Aorta (tissue), 5 donors: ENCODE results near the gene IMP4. TPM values are rescaled to one million over a fixed set of nuclear protein-coding genes. Genes with fewer than 3 reads are reported as not detected.

Source experiments
- ATAC-seq: fragments of 200-7000 bp; cut with Tn5 transposase; one replicate; pipeline ENCODE4 v1.9.1; 2022; ENCODE audit warnings: moderate library complexity; ENCODE audit not compliant: low FRiP score
- DNase-seq, 2 donors: peaks; one replicate each; pipeline ENCODE4 v3.0.0-alpha.2; 2020
- H3K27ac ChIP-seq, 2 donors: one replicate each; pipeline ENCODE4 v1.5.1; 2013; ENCODE audit warnings: low read length in 2 of 2, mild to moderate bottlenecking in 2 of 2, moderate library complexity in 2 of 2, control low read depth in 1 of 2, inconsistent platforms in 1 of 2, low read depth in 1 of 2
- H3K27me3 ChIP-seq, 2 donors: one replicate each; pipeline ENCODE4 v1.6.1; 2013; ENCODE audit warnings: control low read depth in 1 of 2, low read length in 1 of 2, mild to moderate bottlenecking in 1 of 2, moderate library complexity in 1 of 2; ENCODE audit not compliant: insufficient read depth in 2 of 2, control insufficient read depth in 1 of 2
- H3K36me3 ChIP-seq, 2 donors: one replicate each; pipeline ENCODE4 v1.6.1; 2013; ENCODE audit warnings: control low read depth in 1 of 2, low read length in 1 of 2, mild to moderate bottlenecking in 1 of 2; ENCODE audit not compliant: insufficient read depth in 2 of 2, control insufficient read depth in 1 of 2
- H3K4me1 ChIP-seq, 2 donors: one replicate each; pipeline ENCODE4 v1.6.1; 2013; ENCODE audit warnings: low read length in 2 of 2, control low read depth in 1 of 2, mild to moderate bottlenecking in 1 of 2, moderate library complexity in 1 of 2; ENCODE audit not compliant: insufficient read depth in 2 of 2, control insufficient read depth in 1 of 2
- H3K4me3 ChIP-seq, 2 donors: one replicate each; pipeline ENCODE4 v1.5.1; 2013; ENCODE audit warnings: low read length in 2 of 2, control low read depth in 1 of 2, mild to moderate bottlenecking in 1 of 2
- H3K9me3 ChIP-seq: one replicate; pipeline ENCODE4 v1.6.1; 2013; ENCODE audit warnings: mild to moderate bottlenecking, low read length; ENCODE audit not compliant: control insufficient read depth
- WGBS, 2 donors: extraction: QIAGEN DNeasy Blood & Tissue Kit; methylation state at CpG; one replicate each; pipeline ENCODE4 v1.1.7; 2013; 5-methylcytosine and 5-hydroxymethylcytosine counted together
- intact Hi-C, 2 donors: fragments of 100-400 bp; cut with DNase I; formaldehyde crosslinking; loops; one replicate each; pipeline versions ENCODE4 v1.14.2 to v1.15.0; 2022
- polyA plus RNA-seq, 2 donors: library from polyadenylated mRNA; stranded (reverse); fragments of 200-250 nt; gene quantifications; one replicate each; pipeline ENCODE4 v1.2.3, GENCODE V29; 2013
- total RNA-seq, 2 donors: library from RNA; stranded (reverse); fragmentation: NEBNext Ultra II Directional; extraction: Animal tissue kit (Norgen Biotek cat#: 25700); gene quantifications; one replicate each; pipeline ENCODE4 v1.2.1, GENCODE V29; 2021
- donor health status: healthy with polysubstance abuse.
- donor health status: Bipolar disorder and iron deficiency.
- donor health status: DM: no; HTN: no; CAD: no.
- donor health status: DM: no; HTN: no; CAD: no.
- donor health status: DM: yes; HTN: yes; CAD: no.

IMP4 gene
- total and polyA plus RNA-seq, 4 donors = 42.4 to 77.2 (median 45.7) TPM

DNA sequence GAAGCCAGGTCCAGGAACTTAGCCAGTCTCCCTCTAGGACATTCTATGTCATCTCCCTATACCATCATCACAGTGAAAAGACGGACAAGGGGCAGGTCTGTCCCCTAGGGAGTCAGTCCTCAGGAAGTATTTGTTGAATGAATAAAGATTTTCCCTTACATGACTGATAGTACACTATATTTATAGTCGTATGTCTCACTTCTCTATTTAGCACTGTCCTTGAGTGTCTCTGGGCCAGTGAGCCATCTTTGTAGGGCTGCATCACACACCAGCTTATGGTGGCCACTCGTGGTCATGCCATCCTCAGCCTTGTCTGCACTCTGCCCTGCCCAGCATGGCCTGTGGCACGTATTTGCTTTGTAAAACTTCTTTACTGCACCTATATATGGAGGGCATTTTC lies 38.9 kb downstream of the IMP4 start:
- 89 to 90% methylated on average over 4 of the region's 4 CpGs for WGBS, 2 donors
- no peaks in the 10 kb centered on the region for H3K9me3 ChIP-seq
- no peaks in the 10 kb centered on the region for H3K4me1 ChIP-seq
- no peaks in the 10 kb centered on the region for H3K27me3 ChIP-seq
- no peak overlapping the region for H3K27ac ChIP-seq
- intact Hi-C loops = no loop called here
- ATAC-seq = no peak
- DNase-seq = no peak
- H3K36me3 ChIP-seq = peaks cover 0 to 2% of the 10 kb centered on the region in 2 donors
- no peak overlapping the region for H3K4me3 ChIP-seq

DNA sequence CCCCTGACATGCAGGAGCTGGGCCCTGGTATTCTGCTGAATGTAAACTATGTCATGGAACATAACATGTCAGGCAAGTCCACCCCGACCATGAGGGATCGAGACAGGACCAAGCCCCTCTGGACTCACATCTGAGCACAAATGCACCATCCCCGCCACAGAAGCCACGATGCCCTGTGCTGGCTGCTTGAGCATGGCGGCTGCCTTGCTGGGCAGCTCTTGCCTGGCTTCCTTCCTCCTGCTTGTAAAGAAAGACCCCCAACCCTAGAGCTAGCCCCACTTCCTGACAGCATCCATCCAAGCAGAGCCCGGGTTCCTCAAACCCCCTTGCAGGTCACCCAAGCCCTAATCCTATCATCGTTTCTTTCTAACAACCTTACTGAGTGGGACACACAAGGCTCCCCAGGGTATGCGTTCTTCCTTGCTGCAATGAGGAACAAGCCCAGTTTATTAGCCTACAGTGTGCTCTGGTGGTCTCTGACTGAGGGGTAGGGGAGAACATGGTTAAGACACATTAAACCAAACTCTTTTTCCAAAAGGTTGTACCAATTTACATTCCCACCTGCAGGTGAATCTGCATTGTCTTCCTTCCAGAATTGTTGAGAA lies 39.7 kb downstream of the IMP4 start:
- no peaks in the 10 kb centered on the region for H3K27me3 ChIP-seq
- DNase-seq = no peak
- H3K4me1 ChIP-seq = no peaks in the 10 kb centered on the region
- H3K9me3 ChIP-seq = no peaks in the 10 kb centered on the region
- WGBS, 2 donors = 95 to 96% methylated on average over 8 of the region's 8 CpGs
- H3K36me3 ChIP-seq = peaks cover 0 to 2% of the 10 kb centered on the region in 2 donors
- H3K27ac ChIP-seq = no peak overlapping the region
- no peak overlapping the region for H3K4me3 ChIP-seq
- intact Hi-C loops = no loop called here
- ATAC-seq = no peak

DNA sequence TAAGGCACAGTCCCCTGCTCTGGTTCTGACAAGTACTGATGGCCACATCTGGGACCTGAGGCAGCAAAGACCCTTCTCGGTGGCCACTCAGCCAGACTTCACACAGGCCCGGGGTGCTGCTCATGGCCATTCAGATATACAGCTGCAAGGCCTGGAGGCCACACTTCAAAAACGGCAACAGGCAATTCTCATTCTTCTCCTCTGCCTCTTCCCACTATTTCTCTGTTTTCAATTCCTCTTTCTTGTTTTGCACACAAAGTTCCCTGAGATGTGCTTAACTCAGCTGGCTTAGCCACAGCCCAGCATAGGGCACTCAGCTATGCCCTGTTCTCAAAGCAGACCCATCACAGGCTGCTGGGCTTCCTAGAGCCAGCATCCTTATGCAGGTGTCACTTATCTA lies 43.0 kb downstream of the IMP4 start:
- no peak for DNase-seq
- intact Hi-C loops = no loop called here
- ATAC-seq = no peak
- no peaks in the 10 kb centered on the region for H3K4me1 ChIP-seq
- WGBS, 2 donors = 88 to 96% methylated on average over 3 of the region's 3 CpGs
- H3K27ac ChIP-seq = no peak overlapping the region
- H3K9me3 ChIP-seq = no peaks in the 10 kb centered on the region
- H3K27me3 ChIP-seq = no peaks in the 10 kb centered on the region
- peaks cover 0 to 2% of the 10 kb centered on the region in 2 donors for H3K36me3 ChIP-seq
- no peak overlapping the region for H3K4me3 ChIP-seq

DNA sequence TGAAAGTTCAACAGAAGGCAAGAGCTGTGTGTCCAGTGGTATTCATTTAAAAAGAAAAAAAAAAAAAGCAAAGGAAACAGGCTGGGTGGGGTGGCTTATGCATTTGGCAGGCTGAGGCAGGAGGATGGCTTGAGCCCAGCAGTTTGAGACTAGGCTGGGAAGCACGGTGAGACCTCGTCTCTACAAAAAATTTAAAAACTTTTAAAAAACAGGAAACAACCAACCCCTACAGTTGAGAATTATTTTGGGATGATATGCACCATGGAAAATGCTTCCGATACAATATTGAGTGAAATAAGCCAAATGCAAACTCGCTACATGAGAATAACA lies 44.3 kb downstream of the IMP4 start:
- no peaks in the 10 kb centered on the region for H3K36me3 ChIP-seq
- H3K27ac ChIP-seq = no peak overlapping the region
- no peak overlapping the region for H3K4me3 ChIP-seq
- ATAC-seq (no peak), DNase-seq (peak in 1 of 2 donors; percentile 68)
- no peaks in the 10 kb centered on the region for H3K9me3 ChIP-seq
- intact Hi-C loops = no loop called here
- no peaks in the 10 kb centered on the region for H3K27me3 ChIP-seq
- no peaks in the 10 kb centered on the region for H3K4me1 ChIP-seq
- WGBS, 2 donors = 37 to 40% methylated on average over 4 of the region's 4 CpGs

DNA sequence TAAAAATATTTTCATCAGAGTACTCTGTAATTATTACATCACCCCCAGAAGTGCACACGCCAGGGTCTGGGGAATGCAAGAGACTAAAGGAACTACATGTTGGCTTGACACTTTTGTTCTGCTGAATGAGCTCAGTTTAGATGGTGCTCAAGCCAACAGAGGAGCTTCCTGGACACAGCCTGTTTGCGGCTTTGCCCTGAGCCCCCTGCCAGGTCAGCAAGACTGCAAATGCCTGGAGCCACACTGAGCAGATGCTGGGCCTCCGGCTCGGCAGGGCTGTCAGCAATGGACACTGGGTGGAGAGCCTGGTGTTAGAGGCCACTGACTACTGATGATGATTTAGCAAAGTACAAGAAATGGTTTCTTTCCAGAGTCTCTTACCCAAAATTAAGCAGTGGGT lies 45.1 kb downstream of the IMP4 start:
- WGBS, 2 donors = 77 to 78% methylated on average over 4 of the region's 4 CpGs
- H3K36me3 ChIP-seq = no peaks in the 10 kb centered on the region
- no peak for ATAC-seq

DNA sequence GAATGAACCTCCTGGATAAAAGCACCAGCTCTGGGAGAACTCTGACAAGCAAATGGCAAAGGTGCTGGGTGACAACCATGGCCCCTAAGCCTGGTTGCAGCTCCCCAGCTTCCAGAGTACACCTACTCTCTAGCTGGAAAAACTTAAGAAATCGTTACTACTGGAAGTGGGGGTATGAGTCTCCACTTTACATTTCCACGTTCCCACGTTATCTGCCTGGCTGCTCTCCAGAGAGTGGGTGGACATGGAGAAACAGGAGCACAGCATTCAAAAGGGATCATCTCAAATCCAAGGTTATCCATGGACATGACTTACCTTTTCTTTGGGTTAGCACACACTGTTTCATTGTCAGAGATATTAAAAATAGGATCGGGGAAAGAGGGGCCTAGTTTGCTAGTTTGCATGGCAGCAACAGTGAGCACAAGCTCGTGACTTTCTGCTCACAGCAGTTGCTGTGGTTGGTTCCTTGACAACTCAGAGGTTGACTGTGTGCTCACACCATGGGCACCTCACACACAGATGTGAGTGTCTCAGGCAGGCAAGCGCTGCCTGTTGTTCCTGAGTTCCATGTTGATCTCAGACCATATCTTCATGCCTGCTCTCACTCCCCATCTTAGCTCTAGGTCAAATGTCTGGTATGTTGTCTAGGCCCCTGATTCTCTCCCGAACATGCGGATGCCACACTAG lies 45.7 kb downstream of the IMP4 start:
- DNase-seq (no peak), ATAC-seq (no peak)
- H3K4me3 ChIP-seq = no peak overlapping the region

More for the DNA sequence above, 45.1 kb downstream of the IMP4 start:
- Histone ChIP-seq H3K4me1 (no peaks in the 10 kb centered on the region), H3K27me3 (no peaks in the 10 kb centered on the region), H3K9me3 (no peaks in the 10 kb centered on the region), H3K27ac (no peak overlapping the region), H3K4me3 (no peak overlapping the region)
- DNase-seq = peak in 1 of 2 donors; percentile 68
- intact Hi-C loops = no loop called here

DNA sequence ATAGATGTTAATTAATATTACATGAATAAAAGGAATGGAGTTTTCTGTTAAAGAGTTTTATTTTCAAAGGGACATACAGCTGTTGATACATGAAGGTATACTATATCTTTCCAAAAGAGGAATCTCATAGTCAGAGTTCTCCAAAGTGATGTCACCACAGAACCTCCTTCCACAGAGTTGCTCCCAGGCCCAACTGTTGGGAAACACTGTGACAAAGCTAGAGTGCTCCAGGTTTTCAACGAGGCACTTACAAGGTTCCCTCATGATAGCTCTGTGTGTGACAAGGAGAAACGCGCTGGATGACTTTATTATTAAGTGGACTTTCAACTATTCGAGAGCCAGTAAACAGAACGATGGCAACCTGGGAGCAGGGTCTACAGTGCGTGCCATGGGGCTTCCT lies 46.7 kb downstream of the IMP4 start:
- H3K27ac ChIP-seq = no peak overlapping the region
- 93 to 94% methylated on average over 6 of the region's 6 CpGs for WGBS, 2 donors
- intact Hi-C loops = no loop called here
- H3K36me3 ChIP-seq = no peaks in the 10 kb centered on the region
- H3K4me1 ChIP-seq = no peaks in the 10 kb centered on the region
- H3K4me3 ChIP-seq = no peak overlapping the region
- H3K27me3 ChIP-seq = no peaks in the 10 kb centered on the region
- H3K9me3 ChIP-seq = no peaks in the 10 kb centered on the region
- ATAC-seq (no peak), DNase-seq (no peak)

More for the DNA sequence above, 45.7 kb downstream of the IMP4 start:
- Histone ChIP-seq H3K9me3 (no peaks in the 10 kb centered on the region), H3K36me3 (no peaks in the 10 kb centered on the region), H3K4me1 (no peaks in the 10 kb centered on the region), H3K27ac (no peak overlapping the region), H3K27me3 (no peaks in the 10 kb centered on the region)
- 76 to 80% methylated on average over 8 of the region's 8 CpGs for WGBS, 2 donors
- intact Hi-C loops = no loop called here

DNA sequence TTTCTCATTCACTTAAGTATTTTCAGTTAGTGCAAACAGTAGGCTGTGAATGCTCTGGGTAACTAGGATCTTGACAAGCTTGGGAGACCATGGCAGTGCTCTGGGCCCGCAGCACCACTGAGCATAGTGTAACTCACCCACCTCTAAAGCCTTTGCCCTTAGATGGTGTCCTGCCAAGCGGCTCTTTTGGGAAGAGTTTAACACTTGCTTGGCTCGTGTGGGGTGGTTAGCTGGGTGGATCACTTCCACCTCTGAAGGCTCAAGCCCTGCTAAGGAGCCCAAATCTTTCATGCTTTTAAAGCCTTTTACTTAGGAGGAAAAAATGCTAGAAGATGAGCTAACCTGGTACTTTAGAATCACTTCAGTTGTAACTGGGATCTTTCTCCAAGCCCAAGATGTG lies 47.1 kb downstream of the IMP4 start:
- DNase-seq = no peak
- no peaks in the 10 kb centered on the region for H3K27me3 ChIP-seq
- intact Hi-C loops = no loop called here
- WGBS, 2 donors = 90 to 93% methylated on average over 3 of the region's 3 CpGs
- no peaks in the 10 kb centered on the region for H3K4me1 ChIP-seq
- H3K9me3 ChIP-seq = no peaks in the 10 kb centered on the region
- ATAC-seq = no peak
- H3K4me3 ChIP-seq = no peak overlapping the region
- H3K36me3 ChIP-seq = no peaks in the 10 kb centered on the region
- H3K27ac ChIP-seq = no peak overlapping the region

DNA sequence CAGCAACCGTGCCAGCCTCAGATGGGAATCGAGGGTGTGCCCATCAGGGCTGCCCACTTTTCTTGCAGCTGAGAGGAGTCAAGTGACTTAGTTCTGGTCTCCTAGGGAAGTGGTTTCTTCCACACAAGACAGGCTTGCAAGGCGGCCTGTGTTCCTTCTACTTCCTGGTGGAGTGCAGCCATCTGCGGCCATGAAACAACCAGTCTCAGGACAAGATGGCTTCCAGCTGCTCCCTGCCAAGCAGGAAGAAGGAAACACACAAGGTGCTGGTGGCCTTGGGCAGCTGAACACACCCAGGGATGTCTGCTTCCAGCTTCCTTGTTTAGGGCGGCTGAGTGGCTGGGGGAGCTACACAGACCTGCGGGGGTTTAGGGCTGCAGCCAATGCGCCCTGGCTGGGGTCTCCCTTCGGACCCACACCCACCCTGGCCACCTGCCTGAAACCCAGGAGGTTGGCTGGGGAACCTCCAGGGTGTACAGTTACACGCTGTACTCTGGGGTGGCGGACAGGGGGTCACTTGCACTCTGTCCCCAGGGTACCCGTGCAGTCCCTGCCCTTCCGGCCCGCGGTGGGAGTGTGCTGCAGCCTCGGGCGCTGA lies 47.9 kb downstream of the IMP4 start:
- Histone ChIP-seq H3K9me3 (no peaks in the 10 kb centered on the region), H3K27ac (no peak overlapping the region), H3K4me1 (no peaks in the 10 kb centered on the region), H3K4me3 (peak overlapping the region in 1 of 2 donors; percentile 83), H3K36me3 (no peaks in the 10 kb centered on the region), H3K27me3 (no peaks in the 10 kb centered on the region)
- intact Hi-C loops = no loop called here
- WGBS, 2 donors = 45 to 52% methylated on average over 16 of the region's 16 CpGs
- peak; percentile 8 for ATAC-seq
- peak; percentile 71 to 76 for DNase-seq
